ENCODE results near the gene CRISPLD2.
A peak's percentile ranks its signal among the peaks of the same experiment; 100 is the strongest.

Gene CRISPLD2

DNA sequence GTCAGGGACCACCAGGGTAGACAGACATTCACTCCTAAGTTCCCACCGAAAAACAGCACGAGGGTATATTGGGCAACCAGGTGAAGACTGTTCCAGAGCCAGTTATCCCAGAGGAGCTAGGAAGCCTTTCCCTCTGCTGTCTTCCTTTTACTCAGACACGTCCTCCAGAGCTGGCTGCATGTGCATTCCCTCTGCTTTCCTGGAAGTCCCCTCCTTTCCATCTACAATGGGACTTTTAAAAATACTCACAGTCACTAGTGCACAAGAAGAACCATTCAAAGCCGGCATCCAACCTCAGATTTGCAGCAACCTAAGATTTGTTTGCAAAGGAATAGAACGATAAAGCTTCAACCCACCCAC, 32.5 kb upstream of the CRISPLD2 start:
- CTCF ChIA-PET: interaction anchor here (1.2 kb wide), 1 partner anchor 32 kb away, joined by 4 read pairs; no protein-coding TSS in a partner anchor
- peaks cover 3% of the 10 kb centered on the region; the same call in 1 of the 2 replicates for H3K4me1 ChIP-seq (ENCODE audit: control insufficient read depth, insufficient read depth, low read length)
- H3K9me3 ChIP-seq (ENCODE audit: control insufficient read depth, insufficient read depth, low read depth, low read length): no peaks in the 10 kb centered on the region
- no peak overlapping the region for H3K4me3 ChIP-seq (ENCODE audit: low read depth, low read length)
- H3K27ac ChIP-seq (ENCODE audit: extremely low read depth, low read depth, low read length): no peak overlapping the region
- POLR2A ChIA-PET: interaction anchor here (1.9 kb wide), 1 partner anchor 32 kb away, joined by 7 read pairs; the partner anchor contains the start of gene CRISPLD2
- no peaks in the 10 kb centered on the region; a peak in 1 of 3 replicates for H3K36me3 ChIP-seq (ENCODE audit: control insufficient read depth in 2 of 2, insufficient read depth in 1 of 2, low read length in 2 of 2)
- TF ChIP-seq ZNF416 (tag by site-specific recombination; IDR thresholded peaks at IDR 0.05): no peak
- TF ChIP-seq, protein P1, sequence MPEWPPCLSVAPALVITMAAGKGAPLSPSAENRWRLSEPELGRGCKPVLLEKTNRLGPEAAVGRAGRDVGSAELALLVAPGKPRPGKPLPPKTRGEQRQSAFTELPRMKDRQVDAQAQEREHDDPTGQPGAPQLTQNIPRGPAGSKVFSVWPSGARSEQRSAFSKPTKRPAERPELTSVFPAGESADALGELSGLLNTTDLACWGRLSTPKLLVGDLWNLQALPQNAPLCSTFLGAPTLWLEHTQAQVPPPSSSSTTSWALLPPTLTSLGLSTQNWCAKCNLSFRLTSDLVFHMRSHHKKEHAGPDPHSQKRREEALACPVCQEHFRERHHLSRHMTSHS (tag by site-specific recombination; IDR thresholded peaks at IDR 0.05): no peak
- TF ChIP-seq ZNF311 (tag by site-specific recombination; IDR thresholded peaks at IDR 0.05; ENCODE audit: borderline replicate concordance): no peak
- no peak for TF ChIP-seq ZNF660 (tag by site-specific recombination; IDR thresholded peaks at IDR 0.05)
- no peak for TF ChIP-seq ZNF747 (tag by site-specific recombination; IDR thresholded peaks at IDR 0.05)

DNA sequence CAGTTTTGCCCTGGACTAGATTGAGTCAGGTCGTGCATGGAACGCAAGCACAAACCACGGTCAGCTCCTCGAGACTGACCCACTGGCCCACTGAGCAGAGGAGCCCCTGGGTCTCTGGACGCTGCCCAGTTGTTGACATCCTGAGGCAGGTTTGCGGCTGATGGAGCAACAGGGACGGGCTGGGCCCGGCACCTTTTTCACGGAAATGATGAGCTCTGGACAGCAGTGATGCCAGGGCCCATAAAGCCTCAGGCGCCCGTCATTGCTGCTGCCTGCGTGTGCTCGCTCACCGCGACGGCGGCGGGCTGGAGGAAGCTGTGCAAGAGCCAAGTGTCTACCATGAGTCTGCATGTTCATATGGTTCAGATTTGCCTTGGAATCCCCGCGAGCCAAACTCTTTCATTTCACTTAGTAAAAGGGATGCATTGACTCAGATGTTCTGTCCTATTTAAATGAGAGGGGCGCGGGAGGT, 30.8 kb upstream of the CRISPLD2 start:
- Histone ChIP-seq H3K36me3 (ENCODE audit: control insufficient read depth in 2 of 2, insufficient read depth in 1 of 2, low read length in 2 of 2) (no peaks in the 10 kb centered on the region; a peak in 1 of 3 replicates), H3K27ac (ENCODE audit: extremely low read depth, low read depth, low read length) (no peak overlapping the region), H3K9me3 (ENCODE audit: control insufficient read depth, insufficient read depth, low read depth, low read length) (no peaks in the 10 kb centered on the region), H3K4me1 (ENCODE audit: control insufficient read depth, insufficient read depth, low read length) (peaks cover 3% of the 10 kb centered on the region; the same call in 1 of the 2 replicates), H3K4me3 (ENCODE audit: low read depth, low read length) (no peak overlapping the region)
- ChIA-PET POLR2A (no interaction called here), CTCF (interaction anchor here (0.6 to 0.8 kb wide), 2 partner anchors 115 to 182 kb away, joined by 3 read pairs; no protein-coding TSS in a partner anchor)
- TF ChIP-seq ZNF266 (tag by site-specific recombination; IDR thresholded peaks at IDR 0.05; ENCODE audit: low read depth): no peak
- TF ChIP-seq ZNF549 (tag by site-specific recombination; IDR thresholded peaks at IDR 0.05): peak; percentile 93

DNA sequence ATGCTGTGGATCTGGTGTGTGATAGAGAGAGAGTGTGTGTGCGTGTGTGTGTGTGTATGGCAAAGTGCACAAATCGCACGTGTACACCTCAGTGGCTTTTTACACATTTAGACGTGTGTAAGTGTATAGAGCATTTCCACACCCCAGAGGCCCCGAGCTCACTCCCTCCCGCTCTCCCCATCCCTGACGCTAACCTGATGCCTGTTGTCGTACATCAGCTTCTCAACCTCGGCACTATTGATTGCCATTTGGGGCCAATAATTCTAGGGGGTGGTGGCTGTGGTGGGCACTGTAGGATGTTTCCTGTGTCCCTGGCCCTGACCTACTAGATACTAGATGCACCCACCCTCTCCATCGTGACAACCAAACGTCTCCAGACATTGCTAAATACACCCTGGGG, 30.4 kb upstream of the CRISPLD2 start:
- Histone ChIP-seq H3K9me3 (ENCODE audit: control insufficient read depth, insufficient read depth, low read depth, low read length) (no peaks in the 10 kb centered on the region), H3K36me3 (ENCODE audit: control insufficient read depth in 2 of 2, insufficient read depth in 1 of 2, low read length in 2 of 2) (no peaks in the 10 kb centered on the region; a peak in 1 of 3 replicates), H3K27ac (ENCODE audit: extremely low read depth, low read depth, low read length) (no peak overlapping the region), H3K4me3 (ENCODE audit: low read depth, low read length) (no peak overlapping the region), H3K4me1 (ENCODE audit: control insufficient read depth, insufficient read depth, low read length) (peaks cover 3% of the 10 kb centered on the region; the same call in 1 of the 2 replicates)
- POLR2A ChIA-PET: no interaction called here
- CTCF ChIA-PET: interaction anchor here (0.6 to 0.8 kb wide), 2 partner anchors 114 to 182 kb away, joined by 3 read pairs; no protein-coding TSS in a partner anchor
- TF ChIP-seq, protein P2, sequence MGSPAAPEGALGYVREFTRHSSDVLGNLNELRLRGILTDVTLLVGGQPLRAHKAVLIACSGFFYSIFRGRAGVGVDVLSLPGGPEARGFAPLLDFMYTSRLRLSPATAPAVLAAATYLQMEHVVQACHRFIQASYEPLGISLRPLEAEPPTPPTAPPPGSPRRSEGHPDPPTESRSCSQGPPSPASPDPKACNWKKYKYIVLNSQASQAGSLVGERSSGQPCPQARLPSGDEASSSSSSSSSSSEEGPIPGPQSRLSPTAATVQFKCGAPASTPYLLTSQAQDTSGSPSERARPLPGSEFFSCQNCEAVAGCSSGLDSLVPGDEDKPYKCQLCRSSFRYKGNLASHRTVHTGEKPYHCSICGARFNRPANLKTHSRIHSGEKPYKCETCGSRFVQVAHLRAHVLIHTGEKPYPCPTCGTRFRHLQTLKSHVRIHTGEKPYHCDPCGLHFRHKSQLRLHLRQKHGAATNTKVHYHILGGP (tag by site-specific recombination; IDR thresholded peaks at IDR 0.05): no peak
- TF ChIP-seq ZNF157 (tag by site-specific recombination; IDR thresholded peaks at IDR 0.05) (no peak), ZNF214 (tag by site-specific recombination; IDR thresholded peaks at IDR 0.05; ENCODE audit: borderline replicate concordance) (no peak)

DNA sequence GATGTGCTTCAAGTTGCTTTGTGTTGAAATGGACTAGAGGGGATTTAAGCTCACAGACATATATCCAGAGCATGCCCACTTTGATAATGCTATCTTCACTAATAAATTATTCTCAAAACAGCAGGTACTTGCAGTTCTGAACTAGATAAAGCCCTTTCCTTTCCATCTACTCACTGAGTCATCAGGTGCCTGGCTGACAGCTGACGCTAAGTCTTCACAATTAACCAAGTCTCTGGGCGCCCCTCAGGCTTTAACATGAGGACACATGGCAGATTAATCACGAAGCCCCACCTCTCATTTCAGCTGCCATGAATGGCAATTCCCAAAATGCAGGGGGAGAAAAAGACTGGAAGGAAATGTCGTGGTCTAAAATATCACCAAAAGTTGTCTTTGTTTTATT, 29.5 kb upstream of the CRISPLD2 start:
- peaks cover 3% of the 10 kb centered on the region; the same call in 1 of the 2 replicates for H3K4me1 ChIP-seq (ENCODE audit: control insufficient read depth, insufficient read depth, low read length)
- TF ChIP-seq, protein P3, sequence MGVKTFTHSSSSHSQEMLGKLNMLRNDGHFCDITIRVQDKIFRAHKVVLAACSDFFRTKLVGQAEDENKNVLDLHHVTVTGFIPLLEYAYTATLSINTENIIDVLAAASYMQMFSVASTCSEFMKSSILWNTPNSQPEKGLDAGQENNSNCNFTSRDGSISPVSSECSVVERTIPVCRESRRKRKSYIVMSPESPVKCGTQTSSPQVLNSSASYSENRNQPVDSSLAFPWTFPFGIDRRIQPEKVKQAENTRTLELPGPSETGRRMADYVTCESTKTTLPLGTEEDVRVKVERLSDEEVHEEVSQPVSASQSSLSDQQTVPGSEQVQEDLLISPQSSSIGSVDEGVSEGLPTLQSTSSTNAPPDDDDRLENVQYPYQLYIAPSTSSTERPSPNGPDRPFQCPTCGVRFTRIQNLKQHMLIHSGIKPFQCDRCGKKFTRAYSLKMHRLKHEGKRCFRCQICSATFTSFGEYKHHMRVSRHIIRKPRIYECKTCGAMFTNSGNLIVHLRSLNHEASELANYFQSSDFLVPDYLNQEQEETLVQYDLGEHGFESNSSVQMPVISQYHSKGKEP (tag by site-specific recombination; IDR thresholded peaks at IDR 0.05): no peak
- TF ChIP-seq ZNF133 (tag by site-specific recombination; IDR thresholded peaks at IDR 0.05) (no peak), ZNF292 (tag by site-specific recombination; IDR thresholded peaks at IDR 0.05; ENCODE audit: borderline replicate concordance, low read depth) (no peak), ZNF426 (tag by site-specific recombination; IDR thresholded peaks at IDR 0.05) (peak; percentile 8; the same call in 1 of the 2 replicates), GLI4 (tag by site-specific recombination; IDR thresholded peaks at IDR 0.05) (no peak)
- TF ChIP-seq, protein P4, sequence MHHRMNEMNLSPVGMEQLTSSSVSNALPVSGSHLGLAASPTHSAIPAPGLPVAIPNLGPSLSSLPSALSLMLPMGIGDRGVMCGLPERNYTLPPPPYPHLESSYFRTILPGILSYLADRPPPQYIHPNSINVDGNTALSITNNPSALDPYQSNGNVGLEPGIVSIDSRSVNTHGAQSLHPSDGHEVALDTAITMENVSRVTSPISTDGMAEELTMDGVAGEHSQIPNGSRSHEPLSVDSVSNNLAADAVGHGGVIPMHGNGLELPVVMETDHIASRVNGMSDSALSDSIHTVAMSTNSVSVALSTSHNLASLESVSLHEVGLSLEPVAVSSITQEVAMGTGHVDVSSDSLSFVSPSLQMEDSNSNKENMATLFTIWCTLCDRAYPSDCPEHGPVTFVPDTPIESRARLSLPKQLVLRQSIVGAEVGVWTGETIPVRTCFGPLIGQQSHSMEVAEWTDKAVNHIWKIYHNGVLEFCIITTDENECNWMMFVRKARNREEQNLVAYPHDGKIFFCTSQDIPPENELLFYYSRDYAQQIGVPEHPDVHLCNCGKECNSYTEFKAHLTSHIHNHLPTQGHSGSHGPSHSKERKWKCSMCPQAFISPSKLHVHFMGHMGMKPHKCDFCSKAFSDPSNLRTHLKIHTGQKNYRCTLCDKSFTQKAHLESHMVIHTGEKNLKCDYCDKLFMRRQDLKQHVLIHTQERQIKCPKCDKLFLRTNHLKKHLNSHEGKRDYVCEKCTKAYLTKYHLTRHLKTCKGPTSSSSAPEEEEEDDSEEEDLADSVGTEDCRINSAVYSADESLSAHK (tag by site-specific recombination; IDR thresholded peaks at IDR 0.05): no peak
- H3K4me3 ChIP-seq (ENCODE audit: low read depth, low read length): no peak overlapping the region
- no peaks in the 10 kb centered on the region for H3K9me3 ChIP-seq (ENCODE audit: control insufficient read depth, insufficient read depth, low read depth, low read length)
- H3K27ac ChIP-seq (ENCODE audit: extremely low read depth, low read depth, low read length): no peak overlapping the region
- POLR2A ChIA-PET: no interaction called here
- no peaks in the 10 kb centered on the region; a peak in 1 of 3 replicates for H3K36me3 ChIP-seq (ENCODE audit: control insufficient read depth in 2 of 2, insufficient read depth in 1 of 2, low read length in 2 of 2)
- CTCF ChIA-PET: no interaction called here

All from HEK293 (cell line).